HG03378 (cell line): Measurements from ENCODE around the gene ARMC9.

Experiments
- ATAC-seq: cut with Tn5 transposase; IDR thresholded peaks from one replicate; pipeline ENCODE4 v1.9.1; 2021; ENCODE audit warnings: mild to moderate bottlenecking, moderate library complexity; ENCODE audit not compliant: unreplicated experiment

The ARMC9 gene

DNA sequence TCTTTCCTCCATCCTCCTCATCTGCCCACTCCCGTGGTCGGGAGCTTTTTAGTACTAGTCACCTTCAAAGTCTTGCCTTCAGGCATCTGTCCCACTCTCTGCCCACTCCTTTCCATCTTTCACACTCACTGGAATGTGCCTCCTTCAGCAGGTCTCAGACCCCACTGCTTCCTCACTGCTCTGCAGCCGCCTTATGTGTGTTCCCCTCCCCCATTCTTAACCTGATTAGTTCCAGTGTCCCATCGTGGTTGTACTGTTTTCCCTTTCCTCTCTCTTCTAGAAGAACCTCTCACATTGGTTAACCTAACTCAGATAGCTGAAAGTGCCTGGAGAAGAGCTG, 3.0 kb downstream of the ARMC9 start:
- no peak for ATAC-seq

DNA sequence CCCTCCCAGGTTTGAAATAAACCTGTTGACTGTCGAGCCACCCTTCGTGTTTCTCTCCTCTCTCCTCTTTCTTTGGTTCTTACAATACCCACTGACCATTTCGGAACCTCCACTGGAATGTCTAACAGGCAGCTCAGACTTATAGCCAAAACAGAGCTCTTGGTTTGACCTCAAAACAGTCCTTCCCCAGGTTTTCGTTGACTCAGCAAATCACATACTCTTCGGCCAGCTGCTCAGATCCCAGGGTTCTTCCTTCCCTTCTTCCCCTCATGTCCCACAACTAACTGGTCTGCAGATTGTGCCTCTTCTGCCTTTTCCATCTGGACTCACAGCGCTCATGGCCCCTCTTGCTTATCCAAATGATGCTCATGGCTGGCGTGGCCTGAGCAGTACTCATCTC, 4.7 kb downstream of the ARMC9 start:
- ATAC-seq, result no peak

DNA sequence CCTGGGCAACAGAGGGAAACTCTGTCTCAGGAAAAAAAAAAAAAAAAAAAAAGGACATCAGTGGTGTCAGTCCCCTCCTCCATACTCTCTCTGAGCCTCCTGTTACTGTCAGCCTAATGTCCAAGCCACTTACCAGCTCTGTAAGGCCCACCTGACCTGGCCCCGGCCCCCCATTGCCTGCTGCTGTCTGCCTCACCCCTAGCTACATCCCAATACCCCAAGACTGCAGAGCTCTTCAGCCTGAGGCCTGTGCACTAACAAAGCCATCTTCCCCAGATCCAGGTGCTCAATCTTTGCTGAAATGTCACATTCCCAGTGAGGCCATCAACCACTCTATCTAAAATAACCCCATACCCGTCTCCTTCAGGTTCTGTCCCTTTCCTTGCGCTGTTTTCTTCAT, 5.7 kb downstream of the ARMC9 start:
- no peak for ATAC-seq

DNA sequence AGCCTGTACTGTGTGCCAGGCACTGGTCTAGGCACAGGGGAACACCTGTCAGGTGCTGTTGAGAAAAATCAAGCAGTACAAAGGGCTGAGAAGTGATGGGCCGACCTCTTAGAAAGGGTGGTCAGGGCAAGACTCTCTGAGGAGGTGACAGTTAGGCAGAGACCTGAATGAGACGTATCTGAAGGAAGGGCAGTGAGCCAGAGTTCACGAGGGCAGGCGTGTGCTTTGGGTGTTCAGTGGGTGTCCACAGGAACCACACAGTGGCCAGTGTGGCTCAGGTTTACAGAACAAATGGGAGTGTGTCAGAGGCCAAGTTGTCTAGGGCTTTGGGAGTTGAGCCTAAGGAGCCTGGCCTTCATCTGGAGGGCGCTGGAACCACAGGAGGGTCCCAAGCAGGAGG, 6.2 kb downstream of the ARMC9 start:
- no peak for ATAC-seq

DNA sequence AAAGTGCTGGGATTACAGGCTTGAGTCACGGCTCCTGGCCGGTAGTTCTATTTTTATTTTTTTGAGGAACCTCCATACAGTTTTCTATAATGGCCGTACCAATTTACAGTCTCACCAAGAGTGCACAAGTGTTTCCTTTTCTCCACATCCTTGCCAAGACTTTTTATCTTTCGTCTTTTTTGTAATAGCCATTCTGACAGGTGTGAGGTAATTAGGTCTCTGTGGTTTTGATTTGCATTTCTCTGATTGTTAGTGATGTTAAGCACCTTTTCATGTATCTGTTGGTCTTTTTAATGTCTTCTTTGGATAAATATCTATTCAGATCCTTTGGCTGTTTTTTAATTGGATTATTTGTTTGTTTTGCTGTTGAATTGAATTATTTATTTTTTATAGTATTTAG, 9.3 kb downstream of the ARMC9 start:
- no peak for ATAC-seq

DNA sequence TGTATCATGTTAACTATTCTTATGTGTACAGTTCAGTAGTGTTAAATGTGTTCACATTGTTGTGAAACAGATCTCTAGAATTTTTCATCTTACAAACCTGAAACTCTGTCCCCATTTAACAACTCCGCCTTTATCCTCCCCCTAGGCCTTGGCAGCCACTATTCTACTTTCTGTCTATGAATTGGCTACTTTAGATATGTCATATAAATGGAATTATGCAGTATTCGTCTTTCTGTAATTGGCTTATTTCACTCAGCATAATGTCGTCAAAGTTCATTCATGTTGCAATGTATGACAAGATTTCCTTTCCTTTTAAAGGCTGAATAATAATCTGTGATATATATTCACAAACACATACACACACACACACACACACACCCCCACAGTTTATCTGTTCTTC, 12.4 kb downstream of the ARMC9 start:
- no peak for ATAC-seq

DNA sequence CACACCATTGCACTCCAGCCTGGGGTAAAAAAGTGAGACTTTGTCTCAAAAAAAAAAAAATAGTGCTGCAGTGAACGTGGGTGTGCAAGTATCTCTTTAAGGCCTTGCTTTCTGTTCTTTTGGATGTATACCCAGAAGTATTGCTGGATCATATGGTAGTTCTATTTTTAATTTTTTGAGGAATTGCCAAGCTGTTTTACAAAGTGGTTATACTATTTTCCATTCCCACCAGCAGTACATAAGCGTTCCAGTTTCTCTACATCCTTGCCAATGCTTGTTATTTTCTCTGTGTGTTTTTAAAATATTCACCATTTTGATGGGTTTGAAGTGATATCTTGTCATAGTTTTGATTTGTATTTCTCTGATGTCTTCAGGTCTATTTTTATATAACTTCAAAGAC, 13.1 kb downstream of the ARMC9 start:
- no peak for ATAC-seq

DNA sequence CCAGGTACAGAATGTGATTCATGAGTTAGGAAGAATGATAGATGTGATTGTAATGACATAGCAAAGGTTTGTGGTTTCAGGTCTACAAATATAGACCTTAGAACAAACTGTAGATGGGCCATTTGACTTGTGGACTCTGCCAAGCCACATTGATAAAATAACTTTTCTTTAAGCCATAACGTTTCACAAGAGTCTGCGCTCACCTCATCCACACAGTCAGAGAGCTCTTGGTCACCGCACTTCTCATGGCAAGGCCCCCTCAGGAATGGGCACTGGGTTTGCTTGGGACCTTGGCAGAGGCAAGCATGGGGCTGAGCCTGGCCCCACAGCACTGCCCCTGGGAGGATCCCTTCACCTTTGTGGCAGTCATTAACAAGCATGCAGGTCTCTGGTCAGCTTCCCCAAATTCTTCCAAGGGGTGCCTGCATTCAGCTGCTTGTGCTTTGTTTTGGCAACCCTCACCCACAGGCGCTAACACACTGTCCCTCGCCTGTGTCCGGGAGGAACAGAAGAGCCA, 14.0 kb downstream of the ARMC9 start:
- ATAC-seq, result no peak

DNA sequence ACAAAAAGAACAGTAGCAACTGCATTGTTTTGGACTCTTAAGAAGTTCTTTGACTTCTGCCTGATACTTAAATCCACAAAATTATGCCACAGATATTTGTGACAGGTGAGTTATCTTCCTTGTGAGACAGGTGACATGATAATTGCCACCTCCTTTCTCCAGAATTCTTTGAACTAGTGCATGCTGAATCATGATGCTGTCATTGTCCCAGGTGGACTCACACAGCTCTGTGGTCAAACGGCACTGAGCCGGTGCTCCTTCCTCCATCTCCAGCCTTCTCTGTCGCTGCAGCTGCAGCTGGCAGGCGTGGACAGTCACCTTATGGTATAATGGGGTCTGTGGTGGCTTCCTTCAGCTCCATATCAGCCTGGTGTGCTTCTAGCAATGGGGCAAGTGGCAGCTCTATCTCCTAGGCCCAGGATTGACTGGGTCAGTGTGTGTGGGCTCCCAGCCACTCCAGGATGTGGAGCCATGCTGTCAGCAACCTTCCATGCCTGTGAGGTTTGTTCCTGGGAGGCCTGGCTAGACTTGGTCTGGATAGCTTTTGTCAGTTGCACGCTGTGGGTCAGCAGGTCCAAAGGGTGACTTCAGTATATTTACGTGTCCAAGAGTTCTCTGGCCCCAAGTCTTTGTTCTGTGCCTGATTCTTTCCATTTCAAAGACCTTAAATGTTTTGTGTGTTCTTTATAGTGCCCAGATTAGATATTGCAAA, 15.7 kb downstream of the ARMC9 start:
- ATAC-seq, result no peak

DNA sequence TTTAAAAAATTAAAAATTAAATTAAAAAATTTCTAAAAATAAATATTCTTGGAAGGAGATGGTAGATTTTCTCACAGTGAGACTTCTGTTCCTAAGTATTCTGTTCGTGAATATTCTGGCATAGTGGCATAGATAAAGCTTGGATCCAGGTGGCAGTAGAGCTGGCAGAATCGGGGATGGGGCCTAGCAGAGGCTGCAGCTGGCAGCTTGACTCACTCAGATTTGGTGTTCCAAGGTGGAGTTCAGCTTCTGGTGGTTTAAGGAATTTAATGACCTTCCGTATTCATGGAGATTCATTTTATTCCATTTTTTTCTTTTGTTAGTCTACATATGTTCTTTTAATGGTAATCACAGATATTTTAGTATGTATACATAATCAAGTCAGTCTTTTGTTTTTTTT, 19.9 kb downstream of the ARMC9 start:
- no peak for ATAC-seq

DNA sequence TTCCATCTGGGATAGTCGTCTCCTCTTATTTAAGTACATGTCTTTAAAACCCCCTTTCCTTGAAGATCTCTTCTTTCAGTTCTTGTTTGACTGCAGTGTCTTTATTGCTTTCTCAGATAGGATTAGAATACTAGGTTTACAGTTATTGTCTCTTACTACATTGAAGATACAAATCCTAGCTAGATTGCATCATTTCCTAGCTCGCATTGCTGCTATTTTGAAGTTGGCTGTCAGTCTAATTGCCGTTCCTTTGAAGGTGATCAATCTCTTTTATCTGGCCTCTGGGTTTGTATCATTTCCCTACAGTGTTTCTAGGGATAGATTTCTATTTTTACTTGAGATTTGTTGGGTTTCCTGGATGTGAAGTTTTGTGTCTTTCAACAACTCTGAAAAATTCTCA, 20.9 kb downstream of the ARMC9 start:
- no peak for ATAC-seq

DNA sequence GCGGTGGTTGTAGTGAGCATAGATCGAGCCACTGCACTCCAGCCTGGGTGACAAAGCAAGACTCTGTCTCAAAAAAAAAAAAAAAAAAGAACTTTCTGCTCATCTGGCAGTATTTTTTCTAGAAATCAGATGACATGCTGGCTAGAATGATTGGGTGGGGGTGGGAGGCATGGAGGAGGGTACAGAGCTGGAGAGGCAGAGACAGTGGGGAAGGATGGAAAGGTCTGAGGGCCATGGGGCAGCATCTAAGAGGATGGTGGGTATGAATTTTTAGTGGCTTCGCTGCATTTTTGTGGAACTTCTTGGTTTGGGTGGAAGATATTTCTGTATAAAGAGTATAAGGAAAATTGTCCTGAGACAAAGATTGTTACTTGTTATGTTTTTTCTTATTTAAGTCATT, 23.3 kb downstream of the ARMC9 start:
- no peak for ATAC-seq

DNA sequence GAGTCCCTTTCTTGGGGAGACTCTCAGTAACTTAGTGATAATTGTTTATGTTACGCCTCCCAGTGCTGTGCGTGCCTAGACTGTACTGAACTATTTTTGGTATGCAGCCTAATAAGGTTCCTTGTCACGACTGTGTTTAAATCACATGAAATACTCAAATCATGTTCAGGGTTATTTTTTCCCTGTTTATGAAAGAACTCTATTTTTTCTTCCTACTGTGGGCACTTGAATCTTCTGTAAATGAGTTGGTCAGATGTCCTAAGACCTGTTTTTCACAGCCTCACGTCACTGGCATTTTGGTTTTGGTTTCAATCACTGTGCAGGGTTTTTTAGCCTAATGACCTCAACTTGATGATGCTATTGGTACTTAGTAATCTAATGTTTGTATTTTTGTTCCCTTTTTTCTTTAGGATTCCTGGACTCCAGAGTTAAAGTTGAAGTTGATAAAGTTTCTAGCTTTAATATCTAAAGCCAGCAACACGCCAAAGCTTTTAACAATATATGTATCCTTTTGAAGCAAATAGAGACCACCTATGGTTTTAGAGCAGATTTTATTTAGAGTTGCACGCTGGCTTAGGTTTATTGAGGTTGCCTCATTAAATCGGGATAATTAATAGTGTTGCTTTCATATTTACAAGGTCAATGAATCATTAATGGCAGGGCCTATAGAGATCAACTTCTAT, 24.0 kb downstream of the ARMC9 start:
- ATAC-seq, result peak; percentile 63

DNA sequence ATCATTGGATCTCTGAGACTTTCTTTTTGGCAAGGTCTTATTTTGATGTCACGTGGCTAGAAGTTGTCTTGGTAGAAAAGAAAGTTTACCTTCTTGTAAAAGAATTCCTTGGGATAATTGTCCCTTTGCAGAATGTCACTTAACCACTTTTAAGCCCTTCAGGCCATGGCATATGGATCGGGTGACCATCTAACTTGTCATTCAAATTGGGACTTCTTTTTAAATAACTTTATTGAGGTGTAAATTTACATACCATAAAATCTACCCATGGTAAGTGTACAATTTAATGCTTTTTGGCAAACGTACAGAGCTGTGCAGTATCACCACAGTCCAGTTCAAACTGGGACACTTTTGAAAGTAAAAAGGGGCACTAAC, 24.6 kb downstream of the ARMC9 start:
- ATAC-seq, result no peak

DNA sequence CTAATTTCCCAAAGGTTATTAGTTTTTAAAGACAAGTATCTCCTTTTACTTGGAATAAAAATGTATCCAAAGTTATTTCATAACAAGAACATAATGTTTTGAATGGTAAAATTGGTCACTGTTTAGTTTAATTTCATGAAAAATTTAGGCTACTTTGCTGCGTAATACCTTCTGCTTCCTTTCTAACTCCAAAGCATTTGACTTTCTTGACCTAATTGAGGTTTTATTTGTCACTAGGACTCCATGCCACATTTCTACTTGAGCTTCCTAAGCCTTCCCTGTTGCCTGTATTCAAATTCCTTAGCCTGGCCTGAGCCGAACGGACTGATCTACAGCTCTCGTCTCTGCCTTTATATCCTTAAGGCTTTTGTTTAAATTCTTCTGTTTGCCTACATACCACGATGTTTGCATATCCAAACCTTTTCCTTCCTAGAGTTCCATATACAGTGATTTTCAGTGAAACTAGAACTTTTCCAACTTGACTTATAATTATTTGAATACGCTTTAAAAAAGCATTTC, 25.1 kb downstream of the ARMC9 start:
- no peak for ATAC-seq

DNA sequence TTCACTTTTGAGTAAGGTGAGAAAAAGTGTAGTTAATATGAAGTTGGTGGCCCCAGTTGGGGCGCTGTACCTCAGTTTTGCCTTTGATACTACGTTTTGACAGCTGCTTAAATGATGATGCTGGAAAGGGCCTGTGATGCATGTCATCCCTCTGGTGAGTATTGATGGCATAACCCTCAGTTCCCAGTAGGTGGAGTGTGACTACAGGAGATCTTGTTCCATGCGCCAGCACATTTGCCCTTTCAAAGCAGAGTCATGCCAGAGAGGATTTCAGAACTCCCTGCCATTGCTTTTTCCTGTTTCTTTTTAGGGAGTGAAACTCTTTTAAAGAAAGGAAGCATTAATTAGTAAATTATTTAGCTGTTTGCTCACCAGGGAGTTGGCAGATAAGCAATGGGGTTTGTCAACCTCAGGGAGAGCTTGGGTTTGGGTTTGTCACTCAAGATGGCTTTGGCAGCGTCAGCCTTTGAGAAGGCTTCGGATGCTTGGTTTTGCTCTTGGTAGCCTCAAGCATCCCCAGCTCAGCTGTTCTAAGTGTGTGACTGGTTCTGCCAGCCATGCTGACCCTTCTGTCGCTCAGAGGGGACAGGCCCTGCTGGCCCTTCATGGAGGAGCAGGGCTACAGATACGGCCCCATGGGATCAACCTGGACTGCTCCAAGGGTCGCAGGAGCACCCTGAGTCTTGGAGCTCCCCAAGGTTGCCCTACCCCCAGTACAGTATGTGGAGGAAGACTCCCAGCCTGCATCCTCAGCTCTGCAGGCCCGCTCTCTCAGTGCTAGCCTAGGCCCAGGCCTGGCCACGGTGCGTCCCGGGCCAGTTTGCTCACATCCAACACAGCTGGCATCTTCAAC, 29.1 kb downstream of the ARMC9 start:
- ATAC-seq, result peak; percentile 63

DNA sequence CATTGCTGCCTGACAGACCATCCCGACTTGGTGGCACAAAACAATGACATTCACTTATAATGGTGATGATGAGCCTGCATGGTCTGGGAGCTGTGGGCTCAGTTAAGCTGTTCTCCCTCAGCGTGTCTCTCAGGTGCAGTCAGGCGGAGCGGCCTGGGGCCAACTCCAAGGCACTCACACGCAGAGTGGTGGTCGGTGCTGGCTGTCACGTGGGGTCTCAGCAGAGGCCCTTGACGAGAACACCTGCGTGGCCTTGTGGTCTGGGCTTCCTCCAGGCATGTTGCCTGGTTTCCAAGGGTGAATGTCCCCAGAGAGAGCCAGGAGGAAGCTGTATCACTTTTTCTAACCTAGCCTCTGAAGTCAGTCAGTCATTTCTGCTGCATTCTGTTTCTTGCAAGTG, 29.8 kb downstream of the ARMC9 start:
- peak; percentile 68 for ATAC-seq

DNA sequence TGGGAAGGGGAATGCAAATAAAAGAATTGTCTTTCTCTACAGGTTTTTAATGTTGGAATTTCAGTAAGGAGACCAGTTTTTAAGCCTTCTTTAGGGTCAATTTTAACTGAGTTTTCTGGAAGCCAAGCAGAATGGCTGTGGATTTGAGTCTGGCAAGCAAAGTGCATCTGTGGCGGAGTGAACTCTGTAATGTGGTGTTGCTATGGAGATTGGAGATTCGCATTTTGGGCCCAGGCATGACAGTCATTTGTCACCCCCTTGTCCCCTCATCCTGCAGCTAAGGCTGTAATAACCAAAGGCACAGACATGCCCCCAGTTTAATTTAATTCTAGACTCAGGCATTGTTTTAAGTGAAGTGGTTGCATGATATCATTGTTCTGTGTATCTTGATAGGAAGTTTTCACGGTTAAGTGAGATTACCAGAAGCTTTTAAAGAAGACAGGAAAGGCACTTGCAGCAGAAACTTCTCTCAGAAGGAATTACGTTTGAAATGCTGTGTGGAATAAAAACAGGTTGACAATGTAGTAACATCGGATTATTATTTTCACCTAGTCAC, 30.6 kb downstream of the ARMC9 start:
- no peak for ATAC-seq

DNA sequence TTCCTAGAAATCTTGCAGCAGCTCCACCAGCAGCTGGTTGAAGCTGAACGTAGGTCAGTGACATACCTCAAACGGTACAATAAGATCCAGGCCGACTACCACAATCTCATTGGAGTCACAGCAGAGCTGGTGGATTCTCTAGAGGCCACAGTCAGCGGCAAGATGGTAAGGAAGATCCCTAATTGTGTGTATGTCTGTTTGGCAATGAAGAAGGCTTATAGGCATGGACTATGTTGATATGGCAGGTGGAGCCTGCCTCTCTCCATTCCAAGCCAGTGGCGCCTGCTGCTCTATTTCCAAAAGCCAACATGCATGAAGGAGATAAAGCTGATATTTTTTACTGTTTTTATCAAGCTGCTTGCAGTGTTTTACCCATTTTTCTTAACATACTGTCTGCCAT, 36.8 kb downstream of the ARMC9 start:
- ATAC-seq, result no peak

DNA sequence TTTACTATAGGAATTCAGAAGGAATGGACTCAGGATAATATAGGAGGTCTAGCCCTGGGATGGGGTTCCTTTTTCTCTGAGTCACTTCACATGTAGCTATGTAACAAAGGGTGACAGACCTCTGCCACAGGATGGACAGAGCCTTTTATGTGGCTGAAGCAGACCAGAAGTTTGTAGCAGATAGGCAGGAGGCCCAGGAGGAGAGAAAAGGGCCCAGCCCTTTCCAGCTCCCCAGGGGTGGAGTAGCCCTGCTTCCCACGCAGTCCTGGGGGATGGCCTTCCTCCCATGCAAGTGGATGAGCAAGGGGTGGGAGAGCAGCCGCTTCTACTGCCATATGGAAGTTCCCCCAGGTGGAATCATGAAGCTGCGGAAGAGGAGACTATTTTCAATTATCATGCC, 40.3 kb downstream of the ARMC9 start:
- no peak for ATAC-seq

DNA sequence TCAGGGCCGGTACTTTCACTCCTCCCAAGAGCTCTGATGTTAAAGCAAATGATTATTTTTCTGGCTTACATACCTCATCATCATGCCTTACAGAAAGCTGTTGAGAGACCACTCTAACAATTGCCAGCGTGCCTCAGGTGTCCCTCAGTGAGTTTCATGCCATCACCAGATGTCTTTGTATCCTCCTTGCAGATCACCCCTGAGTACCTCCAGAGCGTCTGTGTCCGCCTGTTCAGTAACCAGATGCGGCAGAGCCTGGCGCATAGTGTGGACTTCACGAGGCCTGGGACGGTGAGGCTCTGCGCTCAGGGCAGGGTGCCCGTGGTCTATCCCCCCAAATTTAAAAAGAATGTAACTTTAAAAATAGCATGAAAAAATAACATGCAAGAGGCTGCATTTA, 41.3 kb downstream of the ARMC9 start:
- ATAC-seq, result no peak
